NOMO-1 (cell line): Measurements from ENCODE around the gene GRM7.
A peak's percentile ranks its signal among the peaks of the same experiment; 100 is the strongest.

ENCODE experiments used
- DNase-seq, 2 experiments: peaks; one replicate each; lab custom pipeline; 2025; ENCODE audit not compliant: unreplicated experiment in 2 of 2; lab: John Stamatoyannopoulos, UW

GRM7 gene

DNA sequence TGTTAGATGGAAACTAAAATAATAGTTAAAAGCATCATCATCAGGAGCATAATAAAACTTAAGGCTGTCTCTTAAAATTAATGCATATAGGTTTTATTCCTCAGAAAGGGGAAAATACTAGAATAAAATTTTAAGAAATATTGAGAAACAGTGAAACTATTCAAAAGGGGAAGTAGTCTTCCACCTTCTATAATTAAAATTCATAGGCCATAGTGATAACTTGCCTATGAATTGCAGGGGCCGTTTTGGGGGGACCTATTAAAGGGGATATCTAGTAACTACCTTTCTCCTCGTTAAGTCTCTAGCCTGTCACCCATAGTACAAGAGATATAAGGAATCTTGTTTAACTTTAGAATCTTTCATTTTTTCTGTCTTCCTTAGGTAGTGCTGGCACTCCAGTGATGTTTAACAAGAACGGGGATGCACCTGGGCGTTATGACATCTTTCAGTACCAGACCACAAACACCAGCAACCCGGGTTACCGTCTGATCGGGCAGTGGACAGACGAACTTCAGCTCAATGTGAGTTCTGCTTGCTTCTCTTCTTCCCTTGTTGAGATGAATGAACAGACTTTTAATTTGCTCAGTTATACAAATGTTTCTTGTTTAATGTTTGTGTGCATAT is 600.4 kb downstream of the GRM7 start:
- peak; percentile 16 to 69 for DNase-seq

DNA sequence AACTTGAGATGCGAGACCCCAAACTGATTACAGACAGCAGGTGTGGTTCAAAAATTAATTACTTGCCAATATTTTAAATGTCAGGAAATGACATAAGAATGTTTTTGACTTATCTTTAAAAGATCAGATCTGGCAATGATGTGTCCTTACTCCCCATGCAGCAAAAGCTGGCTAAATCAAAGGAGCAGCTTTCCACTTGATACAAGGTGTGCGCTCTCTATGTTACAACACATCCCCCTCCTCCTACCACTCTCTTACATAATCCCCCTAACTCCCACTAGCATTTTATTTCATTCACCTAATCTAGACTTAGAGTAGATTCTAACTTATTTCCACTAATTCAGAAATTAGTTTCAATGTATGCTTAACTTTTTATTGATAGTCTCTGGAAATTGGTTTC is 609.0 kb downstream of the GRM7 start:
- no peak for DNase-seq

DNA sequence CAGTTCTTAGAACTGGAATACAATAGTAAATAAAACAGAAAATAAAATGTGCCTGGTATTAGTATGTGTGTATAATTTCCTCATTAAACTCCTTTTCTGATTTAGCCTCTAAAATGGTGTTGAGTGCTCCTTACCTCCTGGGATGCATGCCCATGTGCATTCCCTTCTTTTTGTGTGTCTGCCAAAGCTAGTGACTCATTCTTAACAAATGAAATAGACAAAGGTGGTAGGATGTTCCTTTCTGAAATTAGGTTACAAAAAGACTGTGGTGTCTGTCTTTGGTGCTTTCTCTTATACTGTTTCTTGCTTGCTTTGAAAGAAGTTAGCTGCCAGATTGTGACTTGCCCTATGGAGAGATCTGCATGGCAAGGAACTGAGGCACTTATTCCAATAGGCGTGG is 623.7 kb downstream of the GRM7 start:
- no peak for DNase-seq

DNA sequence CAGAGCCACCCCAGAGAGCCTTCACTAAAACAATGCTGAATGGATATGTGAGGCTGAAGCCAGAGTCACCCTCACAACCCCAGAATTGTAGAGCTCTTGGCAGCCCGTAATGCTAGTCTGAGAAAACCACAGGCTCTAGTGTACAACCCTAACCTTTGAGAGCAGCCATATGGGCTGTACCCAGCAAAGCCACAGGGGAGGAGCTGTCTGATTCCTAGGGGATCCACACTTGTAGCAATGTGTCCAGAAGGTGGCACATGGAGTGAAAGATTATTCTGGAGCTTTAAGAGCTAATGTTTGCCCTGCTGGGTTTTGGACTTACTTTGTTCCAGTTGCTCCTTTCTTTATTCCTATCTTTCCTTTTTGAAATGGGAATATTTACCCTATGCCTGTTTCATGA is 626.8 kb downstream of the GRM7 start:
- DNase-seq, result no peak

DNA sequence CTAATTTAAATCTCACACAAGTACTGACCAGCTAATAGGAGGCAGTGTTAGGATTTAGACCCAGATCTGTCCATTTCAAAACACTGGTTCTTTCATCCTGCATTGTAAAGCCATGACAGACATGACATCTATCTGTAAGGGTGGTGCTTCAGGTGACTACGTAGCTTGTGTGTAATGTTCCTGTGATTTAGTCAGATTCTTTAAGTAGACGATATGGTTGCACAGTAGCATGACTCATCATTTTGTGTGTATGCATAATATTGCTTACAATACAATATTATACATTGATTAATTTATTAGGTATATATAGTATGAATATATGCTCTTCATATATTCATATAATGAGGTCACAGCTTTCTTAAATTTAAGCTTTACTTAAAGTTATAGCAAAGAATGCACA is 628.5 kb downstream of the GRM7 start:
- no peak for DNase-seq

DNA sequence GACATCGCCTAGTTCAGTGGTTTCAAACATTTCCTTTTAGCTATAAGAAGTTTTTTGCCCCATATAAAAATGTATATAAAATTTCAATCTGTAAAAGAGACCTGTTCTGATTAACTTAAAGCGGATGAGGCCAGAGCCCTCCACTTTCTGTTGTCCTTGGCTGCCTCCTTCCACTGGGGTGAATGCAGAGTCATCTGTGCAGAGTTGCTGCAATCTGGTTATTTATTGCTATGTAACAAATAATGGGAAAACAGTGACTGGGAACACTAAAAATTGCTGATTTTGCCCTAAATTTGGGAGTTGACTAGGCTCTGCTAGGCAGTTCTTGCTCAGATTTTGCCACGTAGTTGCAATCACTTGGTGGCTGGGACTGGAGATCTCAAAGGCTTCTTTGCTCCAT is 637.8 kb downstream of the GRM7 start:
- no peak for DNase-seq

DNA sequence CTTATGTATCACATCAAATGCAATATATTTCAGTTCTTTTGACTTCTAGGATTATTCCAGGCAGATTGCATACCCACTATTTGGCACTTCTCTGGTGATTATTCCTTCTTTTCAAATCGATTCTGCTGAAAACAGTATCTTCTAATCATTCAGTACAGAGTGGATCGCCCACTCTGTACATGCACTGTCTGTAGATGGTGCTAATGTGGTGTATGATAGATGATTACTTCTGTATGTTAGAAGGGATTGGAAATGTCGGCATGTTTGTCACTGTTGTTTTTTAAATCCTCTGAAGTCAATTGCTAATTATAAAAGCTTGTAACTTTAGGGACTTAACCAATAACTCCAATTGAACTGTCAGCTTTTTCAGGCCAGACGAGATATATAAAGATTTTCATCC is 642.5 kb downstream of the GRM7 start:
- no peak for DNase-seq

DNA sequence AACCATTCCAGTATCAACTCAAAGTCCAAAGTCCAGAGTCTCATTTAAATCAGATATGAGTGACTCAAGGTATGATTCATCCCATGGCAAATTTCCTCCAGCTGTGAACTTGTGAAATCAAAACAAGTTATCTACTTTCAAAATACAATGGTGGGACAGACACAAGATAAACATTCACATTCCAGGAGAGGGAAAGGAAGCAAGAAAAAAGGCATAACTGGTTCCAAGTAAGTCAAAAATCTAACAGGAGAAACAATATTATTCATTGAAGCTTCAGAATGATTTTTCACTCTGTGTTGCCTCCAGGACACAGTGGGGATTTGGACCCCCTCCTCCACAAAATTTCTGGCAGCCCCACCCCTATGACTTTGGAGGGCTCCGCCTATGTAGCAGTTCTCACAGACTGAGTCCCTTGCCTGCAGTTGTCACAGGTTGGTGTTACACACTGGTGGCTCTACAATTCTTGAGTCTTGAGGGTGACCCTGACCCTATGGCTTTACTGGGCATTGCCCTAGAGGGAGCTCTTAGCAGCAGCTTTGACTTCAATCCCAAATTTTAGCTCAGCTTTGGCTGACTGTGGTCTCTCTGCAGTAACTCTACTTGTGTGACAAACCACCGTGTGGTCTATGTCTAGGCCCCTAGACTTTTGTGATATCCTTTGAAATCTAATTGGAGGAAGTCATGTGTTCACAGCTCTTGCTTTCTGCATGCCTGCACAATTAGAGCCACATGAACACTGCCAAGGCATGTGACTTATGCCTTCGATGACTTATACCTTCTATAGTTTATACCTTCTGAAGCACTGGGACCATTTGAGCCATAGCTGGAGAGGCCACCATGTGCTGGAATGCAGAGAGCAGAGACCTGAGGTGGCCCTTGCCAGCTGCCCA is 644.2 kb downstream of the GRM7 start:
- peak in 1 of 2 experiments; percentile 27 for DNase-seq

DNA sequence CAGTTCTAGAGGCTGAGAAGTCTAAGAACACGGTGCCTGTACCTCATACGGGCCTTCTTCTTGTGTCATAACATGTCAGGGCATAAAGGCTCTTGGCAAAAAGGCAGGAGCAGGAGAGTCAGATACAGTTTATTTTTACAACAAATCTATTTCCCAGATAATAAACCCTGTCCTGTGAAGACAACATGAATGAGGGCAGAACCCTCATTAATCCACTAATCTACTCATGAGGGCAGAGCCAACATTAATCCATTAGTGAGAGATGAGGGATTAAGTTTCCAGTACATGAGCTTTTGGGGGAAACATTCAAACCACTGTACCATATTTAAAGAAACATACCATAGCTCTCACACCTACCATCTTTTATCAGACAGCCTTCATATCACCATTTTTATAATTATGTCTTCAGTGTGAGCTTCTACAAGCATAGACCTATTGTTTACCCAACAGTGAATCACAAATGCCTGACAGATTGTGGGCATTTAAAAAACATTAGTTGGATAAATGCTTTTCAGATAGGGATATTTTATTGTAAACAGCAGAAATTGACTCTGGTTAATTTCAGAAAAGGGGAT is 645.8 kb downstream of the GRM7 start:
- no peak for DNase-seq

DNA sequence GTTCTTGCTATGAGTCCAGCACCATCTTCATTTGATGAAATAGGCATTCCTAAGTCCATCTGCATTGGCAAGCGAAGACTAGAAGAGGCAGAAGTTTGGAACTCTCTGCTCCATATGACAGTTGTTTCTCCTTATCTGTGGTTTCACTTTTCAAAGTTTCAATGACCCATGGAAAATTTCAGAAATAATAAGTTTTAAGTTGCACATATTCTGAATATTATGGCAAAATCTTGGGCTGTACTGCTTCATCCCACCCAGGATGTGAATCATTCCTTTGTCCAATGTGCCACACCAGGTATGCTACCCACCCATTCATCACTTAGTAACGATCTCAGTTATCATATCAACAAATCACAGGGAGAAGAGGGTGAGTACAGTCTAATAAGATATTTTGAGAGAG is 647.9 kb downstream of the GRM7 start:
- DNase-seq, result no peak

DNA sequence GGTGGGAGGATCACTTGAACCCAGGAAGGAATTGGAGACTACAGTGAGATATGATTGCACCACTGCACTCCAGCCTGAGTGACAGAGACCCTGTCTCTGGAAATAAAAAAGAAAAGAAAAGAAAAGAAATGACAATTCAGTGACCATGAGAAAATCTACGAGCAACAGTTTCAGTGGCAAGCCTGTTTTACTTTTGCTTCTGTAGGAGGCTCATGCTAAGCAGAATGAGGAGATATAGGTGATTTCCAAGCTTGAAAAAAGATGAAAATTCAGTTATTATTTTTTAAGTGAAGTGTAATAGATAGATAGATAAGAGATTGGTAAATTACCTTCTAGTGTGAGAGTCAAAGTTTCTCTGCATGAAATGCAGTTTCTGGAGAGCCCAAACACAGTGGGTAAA is 651.1 kb downstream of the GRM7 start:
- DNase-seq, result no peak

DNA sequence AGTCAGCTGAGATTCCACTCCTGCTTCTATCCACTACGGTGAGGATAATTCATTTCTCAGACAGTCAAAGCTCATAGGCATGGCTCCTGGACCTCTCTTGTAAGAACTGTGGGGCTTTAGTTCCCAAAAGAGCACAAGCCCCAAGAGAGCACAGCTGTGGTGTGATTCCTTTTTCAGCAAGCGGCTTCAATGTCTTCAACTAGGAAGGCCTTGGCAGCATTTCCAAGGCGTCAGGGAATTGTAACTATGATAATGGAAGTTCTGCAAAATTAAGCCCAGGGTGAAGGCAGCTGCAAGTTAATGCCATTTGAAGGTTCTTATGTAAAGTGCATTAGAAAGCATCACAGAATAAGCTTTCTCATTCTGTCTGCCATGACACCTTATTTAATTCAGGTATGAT is 657.1 kb downstream of the GRM7 start:
- DNase-seq, result no peak

DNA sequence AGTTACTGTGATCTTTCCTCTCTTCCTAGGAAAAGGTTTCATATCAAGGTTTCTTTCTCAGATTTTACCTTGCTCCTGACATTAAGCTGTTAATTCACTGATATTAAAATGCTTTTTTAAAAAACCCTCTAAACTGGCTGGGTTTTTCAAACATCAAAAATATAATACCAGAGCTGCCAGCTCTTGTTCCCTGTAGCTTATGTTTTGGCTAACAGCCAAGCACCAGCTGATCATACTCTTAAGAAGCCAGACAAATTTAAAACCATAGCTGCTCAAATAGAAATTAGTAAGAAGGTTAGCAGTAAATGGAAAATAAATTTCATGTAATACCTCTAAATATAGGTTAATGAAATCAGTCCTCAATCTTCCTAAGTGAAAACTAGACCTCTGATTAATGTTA is 657.5 kb downstream of the GRM7 start:
- no peak for DNase-seq

DNA sequence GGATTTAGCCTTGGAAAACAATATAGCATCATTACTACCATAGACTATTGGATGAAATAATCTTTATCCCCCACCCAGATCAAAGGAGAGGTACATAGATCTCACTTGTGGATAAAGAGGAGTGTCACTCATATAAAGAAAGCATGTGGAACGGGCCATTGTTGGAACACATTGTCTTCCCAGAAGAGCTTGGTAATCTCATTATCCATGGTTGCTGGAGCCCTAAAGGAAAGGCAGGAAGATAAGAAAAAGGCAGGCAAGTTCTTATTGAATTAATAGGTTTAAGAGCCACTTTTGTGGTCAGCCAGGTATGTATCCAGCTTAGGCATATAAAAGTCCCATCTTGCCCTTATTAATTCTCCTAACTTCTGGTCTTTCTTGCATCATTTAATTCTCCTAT is 659.1 kb downstream of the GRM7 start:
- no peak for DNase-seq

DNA sequence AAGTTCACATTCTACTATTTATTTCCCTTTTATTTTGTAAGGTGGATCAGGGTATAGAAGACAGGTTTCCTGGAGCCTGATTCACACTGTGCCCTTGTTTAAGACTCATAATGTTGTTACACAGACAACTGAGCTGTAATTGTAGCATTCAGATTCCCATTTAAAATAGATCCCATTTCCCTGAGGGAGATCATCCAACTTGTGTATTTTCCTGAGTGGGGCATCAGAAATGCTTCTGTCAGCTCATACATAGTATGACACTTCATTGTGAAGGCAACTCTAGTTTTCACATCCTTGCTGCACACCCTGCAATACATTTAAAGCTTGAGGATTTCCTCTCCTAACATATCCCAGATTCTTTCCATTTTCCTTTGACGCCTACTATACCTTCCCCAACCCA is 659.7 kb downstream of the GRM7 start:
- no peak for DNase-seq

DNA sequence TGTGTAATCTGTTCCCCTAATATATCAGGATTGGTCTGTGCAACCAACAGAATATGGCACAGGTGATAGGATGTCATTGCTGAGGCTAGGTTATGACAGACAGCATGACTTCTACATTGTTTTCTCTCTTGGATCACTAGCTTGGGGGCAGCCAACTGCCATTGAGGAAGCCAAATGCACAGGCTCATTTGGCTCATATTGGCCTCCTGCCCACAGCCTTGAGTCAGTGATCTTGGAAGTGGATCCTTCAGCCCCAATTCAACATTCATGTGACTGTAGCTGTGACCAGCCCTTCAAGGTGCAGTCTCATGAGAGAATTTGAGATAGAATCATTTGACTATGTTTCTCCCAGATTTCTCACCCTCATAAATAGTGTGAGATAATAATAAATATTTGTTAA is 675.6 kb downstream of the GRM7 start:
- no peak for DNase-seq

DNA sequence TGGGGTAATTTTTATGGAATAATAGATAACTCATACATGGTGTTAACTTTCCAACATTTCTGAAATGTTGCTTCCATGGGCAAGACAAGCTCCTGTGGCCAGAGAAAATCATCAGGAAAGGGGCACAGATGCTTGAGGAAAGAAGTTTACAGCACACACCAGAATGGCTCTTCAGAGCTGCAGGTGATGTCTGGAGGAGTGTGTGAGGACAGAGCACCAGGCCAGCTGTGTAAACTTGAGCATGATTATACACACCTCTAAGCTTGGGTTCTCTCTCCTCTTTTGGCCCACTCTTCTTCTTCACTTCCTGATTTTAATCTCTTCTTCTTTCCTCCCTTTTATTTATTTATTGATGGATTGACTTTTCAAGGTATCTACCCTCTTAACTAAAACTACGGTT is 676.0 kb downstream of the GRM7 start:
- no peak for DNase-seq

DNA sequence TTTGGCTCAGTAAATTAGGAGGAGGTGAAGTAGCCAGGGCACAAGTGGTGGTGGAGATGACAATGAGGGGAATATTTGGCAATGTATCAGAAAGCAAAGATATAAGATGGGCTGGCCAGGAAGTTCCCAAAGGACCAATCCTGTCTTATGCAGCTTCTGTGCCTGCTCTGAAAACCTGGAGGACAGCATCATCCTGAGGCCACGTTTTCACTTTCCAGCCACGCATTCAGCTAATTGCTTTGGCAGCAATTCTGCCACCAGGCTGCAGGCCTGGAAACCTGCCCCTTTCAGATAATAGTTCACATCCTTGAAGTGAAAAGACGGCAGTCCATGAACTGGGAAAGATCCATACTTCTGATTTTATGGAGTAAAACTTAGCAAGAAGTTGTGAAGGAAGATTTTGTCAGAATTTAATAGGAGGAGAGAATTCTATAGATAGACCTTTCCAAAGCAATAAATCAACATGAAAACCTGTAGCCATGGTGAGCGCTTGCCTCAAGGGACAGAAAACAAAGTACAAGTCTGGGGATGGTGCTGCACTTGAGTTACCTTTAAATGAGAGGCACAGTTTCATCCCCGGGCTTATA is 682.5 kb downstream of the GRM7 start:
- DNase-seq, result no peak

DNA sequence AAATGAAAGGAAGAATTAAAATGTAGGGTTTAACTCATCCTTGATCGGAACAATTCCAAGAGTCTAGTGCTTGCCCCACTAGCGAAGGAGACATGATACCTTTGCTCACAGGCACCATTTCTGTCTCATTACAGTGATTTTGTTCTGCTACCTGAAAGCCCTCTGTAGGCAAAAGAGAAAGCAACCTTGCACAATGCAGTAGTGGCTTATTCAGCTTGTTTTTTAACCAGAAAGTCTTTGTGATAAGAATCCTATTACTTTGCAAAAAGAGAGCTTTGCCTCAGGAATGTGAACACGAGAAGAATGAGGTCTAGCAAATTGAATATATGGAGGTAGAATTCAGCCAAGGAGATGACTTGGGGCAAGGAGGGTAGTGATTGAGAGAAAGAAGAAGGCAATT is 684.4 kb downstream of the GRM7 start:
- DNase-seq, result no peak

DNA sequence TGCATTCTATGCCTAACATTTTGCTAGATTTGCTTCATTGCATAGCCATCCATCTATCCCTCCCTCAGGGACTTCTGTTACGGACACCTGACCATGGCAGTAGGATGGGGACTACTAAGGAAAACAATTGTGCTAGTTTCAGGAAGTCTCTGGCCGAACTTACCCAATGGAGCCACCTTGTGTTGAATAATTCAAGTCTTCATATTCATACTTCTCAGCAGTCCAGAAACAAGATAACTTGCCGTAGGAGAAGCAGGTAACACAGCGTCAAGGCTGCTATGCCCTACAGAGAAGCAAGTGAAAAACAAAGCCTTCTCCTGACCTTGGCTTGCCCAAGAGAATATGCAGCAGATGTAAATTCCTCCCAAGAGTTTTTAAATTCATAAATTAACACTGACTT is 685.3 kb downstream of the GRM7 start:
- DNase-seq, result peak in 1 of 2 experiments; percentile 7

DNA sequence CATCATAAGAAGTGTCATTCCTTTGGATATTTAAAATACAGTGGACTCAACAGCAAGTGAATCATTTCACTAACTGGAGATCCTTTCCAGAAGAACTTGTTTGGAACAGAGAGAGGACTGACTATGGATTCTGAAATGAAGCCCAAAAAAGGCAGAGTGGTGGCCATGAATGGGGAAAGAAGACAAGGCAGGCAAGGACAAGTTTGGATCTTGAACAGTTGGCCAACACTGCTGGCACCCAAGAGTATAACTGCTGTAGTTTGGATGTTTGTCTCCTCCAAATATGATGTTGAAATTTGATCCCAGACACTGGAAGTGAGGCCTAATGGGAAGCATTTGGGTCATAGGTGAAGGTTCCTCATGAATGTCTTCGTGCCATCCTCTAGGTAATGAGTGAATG is 686.9 kb downstream of the GRM7 start:
- no peak for DNase-seq

DNA sequence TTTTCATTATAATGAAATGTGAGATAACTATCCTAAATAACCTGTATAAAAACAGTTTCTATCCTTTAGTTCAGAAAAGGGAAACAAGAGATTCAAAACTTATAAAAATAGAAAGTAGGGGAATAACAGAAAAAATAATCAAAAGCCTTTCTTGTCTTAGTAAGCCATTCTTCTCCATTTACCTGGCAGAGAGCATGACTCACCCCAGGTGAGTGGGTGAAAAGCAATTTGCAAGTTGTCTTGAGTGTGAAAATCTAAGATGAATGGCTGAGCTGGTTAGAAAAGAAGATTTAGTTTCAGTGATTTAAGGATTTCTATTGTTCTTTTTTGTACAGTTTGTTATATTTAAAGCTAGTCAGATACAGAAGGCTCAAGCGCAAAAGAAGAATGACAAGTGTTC is 702.0 kb downstream of the GRM7 start:
- no peak for DNase-seq
